Fibroblast of peridontal ligament (primary cell): ENCODE data around the gene INTS1.
A peak's percentile ranks its signal among the peaks of the same experiment; 100 is the strongest.

Experiments
- DNase-seq: peaks from one replicate; pipeline ENCODE4 v3.0.0-alpha.2; 2010; ENCODE audit errors: extremely low read depth

Gene INTS1

DNA sequence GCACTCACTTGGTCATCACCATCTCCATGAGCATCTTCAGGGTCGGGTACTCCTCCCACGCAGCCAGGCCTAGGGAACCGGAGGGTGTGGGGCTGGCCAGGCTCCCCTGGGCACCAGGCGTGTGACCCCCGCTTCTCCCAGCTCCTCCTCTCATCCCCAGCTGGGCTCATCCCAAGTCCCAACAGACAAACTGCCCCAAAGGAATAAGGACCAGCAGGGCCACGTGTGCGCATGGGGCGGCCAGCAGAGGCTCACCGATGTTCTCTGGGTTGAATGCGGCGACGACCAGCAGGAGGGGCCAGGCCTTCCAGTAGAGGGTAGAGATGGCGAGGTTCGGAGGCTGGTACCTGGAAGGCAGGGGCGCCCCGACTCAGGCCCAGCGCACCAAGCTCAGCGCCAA is 14.9 kb downstream of the INTS1 start:
- no peak for DNase-seq

DNA sequence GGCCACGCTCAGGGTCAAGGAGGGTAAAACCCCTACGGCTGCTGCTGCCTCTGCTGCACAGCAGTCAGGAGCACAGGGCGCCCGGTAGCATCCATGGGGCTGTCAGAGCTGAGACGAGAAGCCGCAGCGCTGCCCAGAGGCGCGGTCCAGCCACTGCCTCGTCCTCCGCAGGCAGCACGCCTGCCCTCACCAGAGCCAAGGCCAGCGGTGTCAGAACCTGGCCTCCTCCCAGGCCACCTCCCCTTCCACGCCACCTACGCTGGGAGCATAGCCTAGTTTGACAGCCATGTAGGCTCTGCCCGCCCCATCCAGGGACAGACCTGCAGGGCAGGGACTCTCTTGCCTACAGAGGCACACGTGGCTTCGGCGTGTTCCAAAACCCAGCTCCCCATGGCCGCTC is 16.2 kb downstream of the INTS1 start:
- DNase-seq = no peak

DNA sequence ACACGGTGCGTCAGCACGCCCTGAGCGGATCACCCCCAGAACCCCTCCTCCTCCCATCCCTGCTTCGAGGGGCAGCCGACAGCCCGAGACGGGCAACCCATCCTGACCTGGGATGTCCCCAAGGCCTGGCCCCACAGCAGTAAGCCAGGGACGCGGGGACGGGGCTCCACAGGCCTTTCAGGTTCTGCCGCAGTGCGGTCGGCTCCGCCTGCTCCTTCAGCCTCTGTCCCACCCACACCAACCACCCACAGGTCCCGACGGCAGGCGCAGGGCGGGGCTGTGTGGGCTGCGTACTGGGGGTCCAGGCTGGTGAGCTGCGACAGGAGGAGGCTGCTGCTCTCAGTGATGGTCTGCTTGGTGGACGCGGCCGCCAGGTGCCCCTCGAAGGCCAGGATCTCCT is 16.7 kb downstream of the INTS1 start:
- no peak for DNase-seq

DNA sequence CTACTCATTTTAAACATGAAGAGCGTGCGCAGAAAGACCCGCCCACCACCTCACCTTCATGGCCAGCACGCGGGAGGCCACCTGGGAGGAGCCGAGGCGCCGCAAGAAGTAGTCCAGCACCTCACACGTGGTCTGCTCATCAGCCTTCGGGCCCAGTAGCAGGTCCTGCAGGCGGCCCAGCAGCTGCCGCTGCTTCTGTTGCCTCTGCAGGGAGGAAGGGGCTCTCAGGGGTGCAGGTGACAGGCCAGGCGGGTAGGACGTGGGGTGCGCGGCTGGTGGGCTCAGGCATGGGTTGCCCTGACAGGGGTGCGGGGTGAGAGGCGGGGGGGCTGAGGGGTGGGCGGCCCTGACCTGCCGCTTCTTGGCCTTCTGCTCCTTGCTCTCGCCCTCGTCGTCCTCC is 17.6 kb downstream of the INTS1 start:
- no peak for DNase-seq

DNA sequence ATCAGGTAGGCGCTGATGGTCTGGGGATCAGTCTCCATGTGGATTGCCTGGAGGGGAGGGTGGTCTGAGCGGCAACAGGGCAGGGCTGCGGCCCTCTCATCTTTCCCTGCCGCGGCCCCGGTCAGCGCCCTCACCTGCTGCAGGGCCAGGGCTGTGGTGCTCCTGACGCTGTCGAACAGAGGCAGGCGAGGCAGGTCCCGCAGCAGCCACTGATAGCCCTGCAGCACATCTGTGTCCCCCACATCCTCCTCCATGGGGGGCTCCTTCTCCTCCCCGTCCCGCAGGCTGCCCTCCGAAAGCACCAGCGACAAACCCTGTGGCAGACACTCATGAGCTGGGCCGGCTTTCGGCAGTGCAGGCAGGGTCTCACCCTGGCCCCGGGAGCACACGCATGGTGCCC is 19.0 kb downstream of the INTS1 start:
- no peak for DNase-seq

DNA sequence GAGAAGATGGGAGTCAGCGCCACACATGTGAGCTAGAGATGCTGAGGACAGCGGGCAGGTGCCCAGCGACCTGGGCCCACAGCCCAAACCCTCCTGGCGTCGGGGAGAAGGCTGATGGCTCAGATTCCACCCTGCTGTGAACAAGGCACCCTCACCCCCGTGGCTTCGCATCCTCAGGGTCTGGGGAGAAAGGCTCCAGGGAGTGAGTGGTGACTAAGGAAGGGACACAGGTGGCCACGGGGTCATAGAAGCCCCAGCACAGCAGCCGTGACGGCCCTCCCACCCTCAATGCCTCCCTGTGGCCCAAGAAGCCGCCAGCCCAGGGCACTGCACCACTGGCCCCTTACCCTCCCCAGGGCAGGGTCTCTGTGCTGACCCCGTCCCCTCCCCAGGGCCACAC is 19.6 kb downstream of the INTS1 start:
- no peak for DNase-seq

DNA sequence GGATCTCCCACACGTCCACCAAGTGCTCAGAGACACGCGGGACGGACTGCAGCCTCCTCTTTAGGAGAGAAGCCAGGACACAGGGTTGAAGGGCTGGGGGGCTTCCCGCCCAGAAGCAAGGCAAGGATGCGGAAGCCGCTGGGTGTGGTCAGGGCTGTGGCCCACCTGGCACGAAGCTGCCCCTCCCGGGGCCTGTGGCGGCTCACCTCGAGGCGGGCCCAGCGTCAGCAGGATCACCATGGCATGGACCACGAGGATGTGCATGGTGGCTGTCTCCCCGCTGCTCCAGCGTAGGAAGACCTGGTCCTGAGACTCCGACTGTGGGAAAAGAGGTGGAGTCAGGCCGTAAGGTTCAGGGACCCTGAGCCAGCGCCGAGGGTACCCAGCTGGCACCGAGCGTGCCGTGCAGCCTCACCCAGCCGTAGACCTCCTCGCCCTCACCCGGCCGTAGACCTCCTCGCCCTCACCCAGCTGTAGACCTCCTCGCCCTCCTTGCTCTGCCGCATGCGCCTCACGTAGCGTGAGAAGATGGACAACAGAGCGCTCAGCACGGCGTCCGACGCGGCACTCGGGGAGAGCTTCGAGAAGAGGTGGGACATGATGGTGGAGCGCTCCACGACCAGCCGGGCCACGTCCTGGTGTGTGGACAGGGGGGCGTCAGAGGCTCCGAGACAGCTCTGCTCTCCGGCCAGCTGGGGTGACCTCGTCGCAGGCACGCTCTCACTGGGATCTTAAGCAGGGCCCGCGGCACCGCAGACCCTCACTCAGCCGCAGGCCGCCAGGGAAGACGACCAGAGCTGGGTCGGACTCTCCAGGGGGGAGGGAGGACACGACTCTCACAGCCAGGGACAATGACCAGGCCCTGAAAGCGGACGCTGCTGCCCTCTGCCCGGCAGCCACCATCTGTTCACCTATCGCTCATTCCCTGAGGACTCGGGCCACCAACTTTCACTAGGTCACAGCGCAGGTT is 20.4 kb downstream of the INTS1 start:
- DNase-seq = no peak

DNA sequence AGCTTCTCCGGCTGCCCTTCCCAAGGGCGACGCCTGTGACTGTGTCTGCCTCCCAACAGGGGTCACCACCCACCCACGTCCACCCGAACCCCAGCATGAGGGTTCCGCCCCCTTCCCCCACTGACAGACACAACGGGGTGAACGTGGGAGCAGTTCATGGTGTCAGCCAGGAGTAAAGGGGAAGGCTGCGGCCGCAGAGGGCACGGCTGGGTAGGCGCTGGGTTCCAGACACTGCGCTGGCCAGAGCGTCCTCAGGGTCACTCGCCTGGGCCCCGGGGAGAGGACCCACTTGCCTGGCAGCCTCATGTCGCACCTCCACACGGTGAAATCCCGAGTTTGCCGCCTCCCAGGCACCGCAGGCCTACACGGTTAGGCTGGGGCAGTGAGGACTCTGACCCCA is 21.1 kb downstream of the INTS1 start:
- DNase-seq = no peak

DNA sequence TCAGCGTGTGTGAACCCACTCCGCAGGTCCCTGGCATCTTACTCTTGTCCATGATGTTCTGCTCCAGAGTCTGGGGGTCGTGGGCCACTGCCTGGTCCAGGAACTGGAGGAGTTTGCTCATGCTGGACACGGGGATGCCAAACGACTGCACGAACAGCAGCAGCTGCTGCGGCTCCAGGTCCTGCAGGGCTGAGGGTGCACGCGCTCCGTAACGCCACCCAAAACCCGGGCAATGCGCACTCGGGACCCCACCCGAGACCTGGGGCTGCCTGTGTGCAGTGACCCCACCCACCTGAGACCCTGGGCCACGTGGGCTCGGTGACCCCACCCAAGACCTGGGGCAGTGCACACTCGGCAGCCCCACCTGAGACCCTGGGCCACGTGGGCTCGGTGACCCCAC is 22.9 kb downstream of the INTS1 start:
- no peak for DNase-seq

DNA sequence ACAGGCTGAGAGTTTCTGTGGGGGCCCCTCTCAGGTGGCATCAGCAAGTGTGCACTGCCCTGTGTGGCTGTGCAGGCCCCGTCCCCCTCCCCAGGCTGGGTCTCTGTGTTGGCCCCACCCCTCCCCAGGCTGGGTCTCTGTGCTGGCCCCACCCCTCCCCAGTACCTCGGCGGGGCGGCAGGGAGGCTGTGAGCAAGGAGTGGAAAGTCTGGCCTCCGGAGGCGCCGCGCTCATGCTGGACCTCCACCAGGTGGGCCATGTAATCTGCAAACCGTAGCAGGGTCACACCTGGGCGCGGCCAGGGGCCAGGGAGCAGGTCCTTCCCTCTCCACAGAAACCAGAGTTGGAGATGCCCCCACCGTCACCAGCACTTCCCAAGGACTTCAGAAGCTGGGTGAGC is 23.5 kb downstream of the INTS1 start:
- no peak for DNase-seq

DNA sequence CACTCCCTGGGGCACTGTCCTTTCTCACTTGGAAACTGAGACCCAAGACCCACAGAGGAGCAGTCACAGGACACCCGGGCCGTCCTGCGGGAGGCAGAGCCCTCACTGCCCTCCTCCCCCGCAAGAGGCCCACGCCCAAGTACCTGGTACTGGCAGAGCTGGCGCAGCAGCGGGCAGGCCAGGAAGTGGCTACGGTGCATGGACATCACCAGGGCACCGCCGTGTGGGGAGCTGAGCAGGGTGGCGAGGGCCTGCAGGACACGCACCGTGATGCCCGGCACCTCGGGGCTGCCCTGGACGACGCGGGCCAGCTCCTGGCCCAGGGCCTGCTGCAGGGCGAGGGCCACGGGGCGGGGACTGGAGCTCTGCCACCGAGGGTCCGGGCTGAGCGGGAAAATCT is 24.9 kb downstream of the INTS1 start:
- no peak for DNase-seq

DNA sequence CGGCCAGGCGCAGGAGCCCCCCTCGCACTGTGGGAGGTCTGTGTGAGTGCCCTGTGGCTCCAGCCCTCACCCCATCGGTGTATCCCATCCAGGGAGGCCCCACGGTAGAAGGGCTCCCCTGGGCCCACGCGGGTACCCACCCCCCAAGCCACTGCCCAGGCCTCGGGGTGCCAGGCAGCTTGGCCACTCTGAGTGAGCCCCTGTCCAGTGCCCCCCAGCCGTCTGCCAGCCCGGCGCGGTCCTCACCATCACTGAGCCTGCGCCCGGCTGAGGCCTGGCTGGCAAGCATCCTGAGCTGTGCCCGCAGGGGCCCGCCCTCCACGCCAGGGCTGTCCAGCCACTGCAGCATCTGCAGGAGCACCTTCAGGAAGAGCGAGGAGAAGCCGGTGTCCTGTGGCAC is 25.7 kb downstream of the INTS1 start:
- no peak for DNase-seq

DNA sequence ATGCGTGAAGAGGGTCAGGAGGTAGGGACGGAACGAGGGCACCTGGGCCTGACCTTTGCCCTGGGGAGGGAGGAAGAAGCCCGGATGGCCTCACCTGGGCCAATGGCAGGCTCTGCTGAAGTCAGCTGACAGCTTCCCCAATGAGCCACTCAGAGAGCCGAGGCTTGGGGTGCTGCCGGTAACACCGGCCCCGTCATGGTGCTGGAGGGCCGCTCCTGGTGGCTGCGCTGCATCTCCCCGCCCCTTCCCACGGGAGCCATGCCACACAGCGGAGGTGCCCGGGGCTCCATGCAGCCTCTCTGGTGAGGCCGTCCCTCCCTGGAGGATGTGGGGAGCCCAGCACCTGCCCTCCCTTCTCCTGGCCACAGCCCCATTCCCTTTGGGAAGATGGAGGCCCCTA is 27.3 kb downstream of the INTS1 start:
- no peak for DNase-seq

DNA sequence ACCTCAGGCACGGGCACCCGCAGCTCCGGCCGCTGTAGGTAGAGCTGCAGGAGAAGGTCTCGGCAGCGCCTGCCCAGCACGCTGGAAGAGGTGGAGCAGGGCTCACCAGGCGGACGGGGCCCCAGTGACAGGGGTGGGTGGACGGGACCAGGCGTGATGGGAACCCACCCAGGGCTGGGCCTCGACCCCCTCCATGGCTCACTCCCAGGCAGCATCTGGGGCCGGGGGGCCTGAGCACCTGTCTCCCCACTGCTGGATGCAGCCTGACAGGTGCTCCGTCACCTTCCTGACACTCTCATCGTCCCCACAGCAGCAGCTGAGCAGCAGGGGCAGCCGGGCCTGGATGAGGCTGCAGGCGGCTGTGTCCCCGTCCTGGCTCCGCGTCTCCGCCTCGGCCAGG is 28.2 kb downstream of the INTS1 start:
- DNase-seq = no peak

DNA sequence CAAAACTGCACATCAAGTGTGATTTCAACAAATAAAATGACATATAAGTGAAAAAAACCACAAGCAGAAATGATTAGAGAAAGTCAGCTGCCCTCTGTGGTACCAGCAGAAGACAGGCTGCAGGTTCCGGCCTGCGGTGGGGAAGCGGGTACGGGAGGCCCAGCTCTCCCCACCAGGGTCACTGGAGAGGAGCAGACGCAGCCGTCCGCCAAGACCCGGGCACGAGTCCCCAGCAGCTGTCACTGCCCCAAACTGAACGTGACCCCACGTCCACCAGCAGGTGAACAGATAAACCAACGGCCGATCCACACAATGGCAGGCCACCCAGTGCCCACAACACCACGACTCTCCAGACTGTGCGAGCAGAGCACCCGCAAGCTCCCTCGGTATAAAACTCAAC is 28.8 kb downstream of the INTS1 start:
- DNase-seq = no peak

DNA sequence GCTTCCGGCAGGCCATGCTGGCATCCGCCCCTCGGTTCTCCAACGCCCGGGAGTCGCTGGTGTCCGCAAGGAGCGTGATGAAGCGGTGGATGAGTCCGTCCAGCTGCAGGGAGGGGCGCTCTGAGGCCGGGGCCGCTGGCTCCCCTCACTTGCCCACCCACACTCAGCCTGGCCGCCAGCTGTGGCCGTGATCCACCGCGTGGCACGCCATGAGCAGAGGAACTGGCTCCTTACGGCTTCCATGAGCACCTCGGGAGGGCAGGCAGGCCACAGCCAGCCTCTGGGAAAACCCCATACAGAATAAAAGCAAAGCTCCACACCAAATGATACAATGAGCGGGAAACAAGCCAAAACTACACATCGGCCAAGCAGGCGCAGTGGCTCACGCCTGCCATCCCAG is 29.5 kb downstream of the INTS1 start:
- DNase-seq = no peak

DNA sequence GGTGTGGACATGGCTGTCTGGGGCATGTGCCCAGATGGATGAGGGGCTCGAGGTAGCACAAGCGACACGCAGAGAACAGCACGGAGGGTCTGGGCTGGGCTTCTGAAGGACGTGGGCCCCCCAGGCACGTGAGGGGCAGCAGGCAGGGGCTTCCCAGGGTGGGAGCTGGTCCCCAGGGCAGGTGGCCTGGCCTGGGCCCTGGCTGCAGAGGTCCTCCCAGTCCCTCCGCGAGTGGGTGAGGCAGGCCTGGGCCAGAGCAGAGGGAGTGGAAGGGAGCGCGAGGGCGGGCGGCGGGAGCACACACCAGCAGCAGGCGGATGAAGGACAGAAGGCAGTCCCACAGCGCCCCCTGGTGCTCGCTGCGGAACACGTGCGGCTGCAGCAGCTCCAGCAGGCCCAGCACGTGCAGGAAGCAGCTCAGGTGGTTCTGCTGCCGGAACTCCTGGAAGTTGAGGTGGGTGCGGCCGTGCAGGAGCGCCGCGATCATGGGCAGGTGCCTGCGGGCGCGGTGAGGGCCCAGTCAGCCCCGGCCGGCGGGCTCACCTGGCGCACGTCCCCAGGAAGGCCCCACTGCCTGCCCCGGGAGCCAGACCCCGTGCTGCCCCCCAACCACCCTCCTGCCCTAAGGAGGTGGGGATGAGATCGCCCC is 30.2 kb downstream of the INTS1 start:
- DNase-seq = peak; percentile 75

DNA sequence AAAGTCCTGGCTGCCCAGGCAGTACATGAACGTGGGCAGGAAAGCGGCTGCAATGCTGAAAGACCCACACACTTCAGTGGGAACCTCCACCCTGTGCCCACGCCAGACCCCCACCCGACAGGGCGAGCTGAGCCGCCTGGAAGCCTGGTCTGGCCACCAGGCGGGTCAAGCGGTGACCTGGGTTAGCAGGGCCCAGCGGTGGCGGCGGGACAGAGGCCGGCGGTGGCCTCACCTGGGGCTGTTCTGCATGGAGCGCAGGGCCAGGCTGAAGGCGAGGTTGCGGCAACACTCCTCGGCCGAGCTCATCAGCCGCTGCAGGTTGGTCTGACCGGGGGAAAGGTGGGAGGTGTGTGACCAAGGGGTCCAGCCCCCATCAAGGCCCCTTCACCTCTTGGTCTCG is 33.3 kb downstream of the INTS1 start:
- DNase-seq = no peak

DNA sequence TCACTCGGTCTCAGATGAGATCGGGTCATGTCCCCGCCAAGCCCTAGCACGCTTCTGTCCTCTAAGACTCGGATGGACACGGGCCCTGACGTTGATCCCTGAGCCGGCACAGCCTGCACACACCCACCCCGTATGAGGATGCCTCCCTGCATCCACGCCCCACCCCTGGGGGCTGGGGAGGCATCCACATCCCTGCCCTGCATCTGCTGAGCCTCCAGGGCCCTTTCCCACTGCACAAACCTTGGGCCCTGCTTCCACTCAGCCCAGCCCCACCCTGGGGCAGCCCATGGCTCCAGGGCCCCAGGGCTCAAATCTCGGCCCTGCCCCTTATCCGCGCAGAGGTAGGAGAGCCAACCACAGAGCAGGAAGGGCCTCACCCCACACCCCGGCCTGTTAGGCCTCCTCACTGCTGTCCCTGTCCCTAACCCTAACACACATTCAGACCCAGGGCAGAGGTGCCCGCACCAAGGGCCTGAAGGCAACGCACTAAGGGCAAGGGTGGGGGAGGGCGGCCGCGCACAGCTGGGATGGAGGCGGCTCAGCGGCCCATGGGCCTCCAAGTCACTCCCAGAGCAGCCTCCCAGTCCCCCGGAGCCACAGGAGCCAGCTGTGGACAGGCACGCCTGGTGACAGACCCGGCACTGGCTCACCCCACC is 35.4 kb downstream of the INTS1 start:
- no peak for DNase-seq

DNA sequence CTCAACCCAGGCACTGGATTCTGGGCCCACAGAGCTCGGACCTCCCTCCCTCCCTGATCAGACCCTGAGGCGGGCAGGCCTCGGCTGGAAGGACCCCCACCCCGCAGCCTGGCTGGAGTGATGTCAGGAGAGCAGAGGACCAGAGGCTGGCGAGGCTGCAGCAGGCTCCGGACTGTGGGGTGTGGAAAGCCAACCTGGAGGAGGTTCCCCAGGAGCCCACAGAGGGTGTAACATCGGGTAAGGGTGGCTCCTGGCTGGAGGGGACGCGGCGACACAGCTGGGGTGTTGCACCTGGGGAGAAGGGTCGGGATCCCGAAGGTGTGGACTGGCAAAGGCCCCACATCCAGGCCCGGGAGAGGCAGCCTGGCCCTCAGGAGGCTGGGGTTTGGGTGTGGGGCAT is 36.0 kb downstream of the INTS1 start:
- no peak for DNase-seq

DNA sequence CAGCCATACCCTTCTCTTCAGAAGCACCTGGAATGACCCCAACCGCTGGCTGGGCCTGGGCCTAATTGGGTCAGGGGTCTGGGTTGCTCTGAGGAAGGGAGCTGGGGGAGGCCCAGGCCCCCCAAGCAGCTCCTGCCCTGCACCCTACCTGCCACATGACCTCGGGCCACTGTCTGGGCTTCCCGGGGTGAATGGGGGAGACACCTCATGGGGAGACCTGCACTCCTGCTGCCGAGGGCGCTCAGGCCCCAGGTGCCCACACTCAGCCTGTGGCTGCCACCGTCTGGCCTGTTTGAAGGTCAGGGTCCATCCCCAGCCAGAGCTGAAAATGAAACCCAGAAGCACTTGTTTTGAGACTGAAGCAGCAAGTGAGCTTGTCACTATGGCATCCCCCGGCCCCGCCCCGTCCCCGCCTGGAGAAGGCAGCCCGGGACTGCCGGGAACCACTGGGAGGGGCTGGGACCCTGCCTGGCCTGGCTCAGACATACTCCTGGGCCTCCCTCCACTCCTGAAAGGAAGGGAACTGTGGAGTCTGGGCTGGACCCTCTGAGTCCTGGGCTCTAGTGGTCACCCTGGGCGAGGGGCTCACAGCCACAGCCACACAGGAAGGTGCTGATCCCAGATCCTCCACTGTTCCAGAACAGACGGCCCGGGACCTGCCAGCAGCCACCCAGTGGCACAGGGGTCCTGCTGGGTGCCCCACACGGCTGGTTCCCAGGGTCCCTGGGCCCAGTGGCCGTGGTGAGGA is 37.5 kb downstream of the INTS1 start:
- DNase-seq = peak; percentile 55

DNA sequence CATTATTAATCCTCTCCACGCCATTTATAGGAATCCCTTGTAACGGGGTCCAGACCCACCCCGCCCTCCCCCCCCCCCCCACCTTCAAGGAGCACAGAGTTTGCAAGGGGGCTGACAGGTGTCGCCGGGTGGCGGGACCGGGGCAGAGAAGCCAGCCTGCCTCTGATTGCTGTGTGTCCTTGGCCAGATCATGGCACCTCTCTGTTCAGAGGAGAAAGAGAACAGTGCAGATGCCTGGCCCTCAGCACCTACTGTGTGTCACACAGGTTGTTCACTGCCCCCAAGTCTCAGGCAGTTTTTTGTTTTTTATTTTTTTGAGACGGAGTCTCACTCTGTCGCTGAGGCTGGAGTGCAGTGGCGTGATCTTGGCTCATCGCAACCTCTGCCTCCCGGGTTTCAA is 39.5 kb downstream of the INTS1 start:
- no peak for DNase-seq
